Activated B cell treated with CpG ODN at 0.5 μM for 24 hours (primary cell): ENCODE data around the gene ZDHHC14. TPM values are rescaled to one million over a fixed set of nuclear protein-coding genes. Genes with fewer than 3 reads are reported as not detected.

Source experiments
- ATAC-seq: fragments of 200-7000 bp; cut with Tn5 transposase; one replicate; pipeline ENCODE4 v1.10.0; 2021; ENCODE audit warnings: low read depth, mild to moderate bottlenecking, moderate library complexity
- CTCF ChIA-PET: fragments of 350-600 bp; sonication (Branson Sonifier 250); formaldehyde crosslinking; loops from one replicate; lab custom pipeline; 2021; ENCODE audit warnings: antibody characterized with exemption; lab: Charles Lee
- POLR2A ChIA-PET: fragments of 350-600 bp; sonication (Branson Sonifier 250); formaldehyde crosslinking; loops from one replicate; lab custom pipeline; 2021; ENCODE audit warnings: antibody characterized with exemption; lab: Charles Lee
- DNase-seq: peaks from one replicate; pipeline ENCODE4 v3.0.0; 2022
- H3K27ac Mint-ChIP-seq: one replicate; pipeline ENCODE4 v1.8.0; 2020; ENCODE audit warnings: mixed read lengths
- H3K27me3 Mint-ChIP-seq: one replicate; pipeline ENCODE4 v1.8.0; 2021; ENCODE audit warnings: mixed read lengths
- H3K36me3 Mint-ChIP-seq: one replicate; pipeline ENCODE4 v1.8.0; 2021; ENCODE audit warnings: low read depth, mixed read lengths
- H3K4me1 Mint-ChIP-seq: one replicate; pipeline ENCODE4 v1.8.0; 2021; ENCODE audit warnings: mixed read lengths
- H3K4me3 Mint-ChIP-seq: one replicate; pipeline ENCODE4 v1.8.0; 2020; ENCODE audit warnings: mild to moderate bottlenecking, mixed read lengths
- H3K9me3 Mint-ChIP-seq: one replicate; pipeline ENCODE4 v1.8.0; 2020; ENCODE audit warnings: mixed read lengths
- CTCF ChIP-seq: fragments of 200-600 bp; IDR thresholded peaks from one replicate; pipeline ENCODE4 v1.8.0; 2022; ENCODE audit warnings: antibody characterized with exemption, mild to moderate bottlenecking
- intact Hi-C: fragments of 100-400 bp; cut with micrococcal nuclease; formaldehyde crosslinking; loops from one replicate; pipeline ENCODE4 v1.15.1; 2024
- total RNA-seq: library from RNA; stranded (reverse); gene quantifications from 2 replicates; pipeline ENCODE4 v1.2.3, GENCODE V29; 2022

The ZDHHC14 gene
- total RNA-seq, 1 donor from 2014 or later, result 25.3 TPM

- intact Hi-C loops, result no loop called here
- Mint-ChIP-seq H3K4me3 (no peak overlapping the region), H3K9me3 (no peaks in the 10 kb centered on the region), H3K36me3 (peaks cover 2% of the 10 kb centered on the region), H3K27me3 (no peaks in the 10 kb centered on the region), H3K27ac (no peak overlapping the region), H3K4me1 (peaks cover 24% of the 10 kb centered on the region)
- CTCF ChIA-PET, result no interaction called here
- no peak for ATAC-seq
- POLR2A ChIA-PET, result no interaction called here
- no peak for TF ChIP-seq CTCF
- no peak for DNase-seq
Measured at GRCh38 chr6:157432892-157433265, 51.9 kb downstream of the ZDHHC14 start.

- H3K27me3 Mint-ChIP-seq, result no peaks in the 10 kb centered on the region
- peaks cover 2% of the 10 kb centered on the region for H3K36me3 Mint-ChIP-seq
- no peak for TF ChIP-seq CTCF
- ChIA-PET CTCF (no interaction called here), POLR2A (interaction anchor here (0.6 kb wide), 1 partner anchor 12 kb away, joined by 12 read pairs; no protein-coding TSS in a partner anchor)
- no peaks in the 10 kb centered on the region for H3K9me3 Mint-ChIP-seq
- ATAC-seq, result no peak
- H3K27ac Mint-ChIP-seq, result no peak overlapping the region
- H3K4me3 Mint-ChIP-seq, result no peak overlapping the region
- intact Hi-C loops, result no loop called here
- DNase-seq, result no peak
- peaks cover 22% of the 10 kb centered on the region for H3K4me1 Mint-ChIP-seq
Measured at GRCh38 chr6:157433678-157434081, 52.7 kb downstream of the ZDHHC14 start.

GRCh38 chr6:157434349-157435033 is 53.5 kb downstream of the ZDHHC14 start:
- Mint-ChIP-seq H3K27ac (no peak overlapping the region), H3K4me3 (no peak overlapping the region), H3K9me3 (no peaks in the 10 kb centered on the region), H3K36me3 (peaks cover 6% of the 10 kb centered on the region), H3K4me1 (peaks cover 14% of the 10 kb centered on the region), H3K27me3 (no peaks in the 10 kb centered on the region)
- ChIA-PET POLR2A (interaction anchor here (0.6 kb wide), 1 partner anchor 239 kb away, joined by 3 read pairs; no protein-coding TSS in a partner anchor), CTCF (interaction anchor here (0.6 kb wide), 1 partner anchor 230 kb away, joined by 4 read pairs; no protein-coding TSS in a partner anchor)
- intact Hi-C loops, result loop anchor here (5.0 kb wide), 1 partner anchor 32 kb away; no protein-coding TSS in a partner anchor
- no peak for TF ChIP-seq CTCF
- no peak for DNase-seq
- ATAC-seq, result no peak

- no peak overlapping the region for H3K27ac Mint-ChIP-seq
- ATAC-seq (no peak), DNase-seq (no peak)
- H3K9me3 Mint-ChIP-seq, result no peaks in the 10 kb centered on the region
- CTCF ChIA-PET, result no interaction called here
- intact Hi-C loops, result loop anchor here (5.0 kb wide), 1 partner anchor 34 kb away; no protein-coding TSS in a partner anchor
- no peaks in the 10 kb centered on the region for H3K27me3 Mint-ChIP-seq
- H3K4me3 Mint-ChIP-seq, result no peak overlapping the region
- peaks cover 2% of the 10 kb centered on the region for H3K4me1 Mint-ChIP-seq
- POLR2A ChIA-PET, result interaction anchor here (0.5 kb wide), 1 partner anchor 1399 kb away, joined by 4 read pairs; no protein-coding TSS in a partner anchor
- TF ChIP-seq CTCF, result no peak
- peaks cover 13% of the 10 kb centered on the region for H3K36me3 Mint-ChIP-seq
Measured at GRCh38 chr6:157436219-157436943, 55.4 kb downstream of the ZDHHC14 start.

GRCh38 chr6:157436944-157437336 is 56.0 kb downstream of the ZDHHC14 start:
- intact Hi-C loops, result loop anchor here (5.0 kb wide), 1 partner anchor 35 kb away; no protein-coding TSS in a partner anchor
- H3K27ac Mint-ChIP-seq, result no peak overlapping the region
- peaks cover 13% of the 10 kb centered on the region for H3K36me3 Mint-ChIP-seq
- DNase-seq (no peak), ATAC-seq (no peak)
- no peak overlapping the region for H3K4me3 Mint-ChIP-seq
- CTCF ChIA-PET, result no interaction called here
- H3K4me1 Mint-ChIP-seq, result peaks cover 2% of the 10 kb centered on the region
- no peaks in the 10 kb centered on the region for H3K9me3 Mint-ChIP-seq
- POLR2A ChIA-PET, result interaction anchor here (0.5 kb wide), 1 partner anchor 1399 kb away, joined by 4 read pairs; no protein-coding TSS in a partner anchor
- H3K27me3 Mint-ChIP-seq, result no peaks in the 10 kb centered on the region
- no peak for TF ChIP-seq CTCF
